ENCODE data around the gene CEP112.

GRCh38 chr17:65914784-65915342 is 277.1 kb downstream of the CEP112 start:
- TF ChIP-seq EZH2 (IDR thresholded peaks at IDR 0.05) (no peak), POLR2AphosphoS5 (IDR thresholded peaks at IDR 0.05; ENCODE audit: borderline replicate concordance, low read depth, low read length) (no peak), FOXP2 (optimal IDR thresholded peaks at IDR 0.05; ENCODE audit: control extremely low read depth, extremely low read length, insufficient read depth) (no peak)

Data from SK-N-MC (cell line).